Ectodermal cell (in vitro differentiated cells): ENCODE results near the gene SLC13A4.

ENCODE experiments used
- H3K27ac ChIP-seq: 2 replicates; pipeline ENCODE4 v1.7.0; 2013; ENCODE audit warnings: mild to moderate bottlenecking, low read depth, low read length; ENCODE audit not compliant: insufficient read depth, poor library complexity, severe bottlenecking
- H3K27me3 ChIP-seq: 2 replicates; pipeline ENCODE4 v1.7.0; 2013; ENCODE audit warnings: mild to moderate bottlenecking, low read length; ENCODE audit not compliant: insufficient read depth, control insufficient read depth, poor library complexity, severe bottlenecking
- H3K36me3 ChIP-seq: one replicate; pipeline ENCODE4 v1.7.0; 2013; ENCODE audit warnings: low read length; ENCODE audit not compliant: control insufficient read depth, insufficient read depth
- H3K4me1 ChIP-seq: one replicate; pipeline ENCODE4 v1.7.0; 2013; ENCODE audit warnings: low read length; ENCODE audit not compliant: control insufficient read depth, insufficient read depth
- H3K4me3 ChIP-seq: 2 replicates; pipeline ENCODE4 v1.7.0; 2013; ENCODE audit warnings: low read depth, low read length, control low read depth; ENCODE audit not compliant: insufficient read depth
- H3K9me3 ChIP-seq: 2 replicates; pipeline ENCODE4 v1.7.0; 2013; ENCODE audit warnings: mild to moderate bottlenecking, low read length, moderate library complexity; ENCODE audit not compliant: control insufficient read depth
- WGBS, 2 experiments: methylation state at CpG; one replicate each; pipeline ENCODE4 v1.1.7; 2013; ENCODE audit warnings: missing lambda C conversion rate in 2 of 2; 5-methylcytosine and 5-hydroxymethylcytosine counted together

SLC13A4 gene

DNA sequence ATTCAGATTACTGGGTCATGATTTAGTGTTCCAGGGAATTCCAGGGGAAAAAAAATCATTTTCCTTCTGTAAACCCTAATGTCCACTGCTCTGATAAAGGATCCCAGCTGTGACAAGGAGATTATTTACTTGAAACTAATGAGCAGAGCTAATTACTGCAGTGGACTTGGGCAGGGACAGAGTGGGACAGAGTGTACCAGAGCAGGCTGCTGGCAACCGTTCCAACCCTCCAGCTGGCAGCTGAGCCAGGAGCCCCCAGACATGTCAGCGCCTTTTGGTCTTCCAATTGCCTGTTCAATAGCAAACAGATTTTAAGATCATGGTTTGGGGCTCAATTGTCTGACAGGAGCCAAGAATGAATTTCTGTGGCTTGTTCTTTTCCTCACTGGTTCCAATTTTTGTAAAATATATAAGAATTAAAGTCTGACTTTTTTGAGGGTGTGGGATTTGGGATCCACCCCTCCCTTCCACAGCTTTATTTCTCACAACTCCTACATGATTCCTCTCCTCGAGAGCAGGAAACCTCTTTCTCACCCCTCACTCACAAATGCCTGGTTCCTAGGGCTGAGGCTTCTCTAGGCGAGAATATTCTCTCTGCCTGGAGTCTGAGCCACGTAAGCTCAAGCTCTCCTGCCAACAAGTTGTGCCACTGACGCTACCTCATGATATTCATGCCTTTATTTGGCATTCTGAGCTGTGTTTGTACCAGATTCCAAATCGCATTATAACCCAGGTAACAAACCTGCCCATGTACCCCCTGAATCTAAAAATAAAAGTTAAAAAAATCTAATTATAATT, 41.2 kb upstream of the SLC13A4 start:
- Histone ChIP-seq H3K9me3 (no peaks in the 10 kb centered on the region), H3K27me3 (peaks cover 3% of the 10 kb centered on the region), H3K27ac (no peak overlapping the region), H3K36me3 (no peaks in the 10 kb centered on the region), H3K4me3 (no peak overlapping the region), H3K4me1 (peaks cover 22% of the 10 kb centered on the region)
- 87 to 91% methylated on average over 7 of the region's 7 CpGs for WGBS, 2 experiments

DNA sequence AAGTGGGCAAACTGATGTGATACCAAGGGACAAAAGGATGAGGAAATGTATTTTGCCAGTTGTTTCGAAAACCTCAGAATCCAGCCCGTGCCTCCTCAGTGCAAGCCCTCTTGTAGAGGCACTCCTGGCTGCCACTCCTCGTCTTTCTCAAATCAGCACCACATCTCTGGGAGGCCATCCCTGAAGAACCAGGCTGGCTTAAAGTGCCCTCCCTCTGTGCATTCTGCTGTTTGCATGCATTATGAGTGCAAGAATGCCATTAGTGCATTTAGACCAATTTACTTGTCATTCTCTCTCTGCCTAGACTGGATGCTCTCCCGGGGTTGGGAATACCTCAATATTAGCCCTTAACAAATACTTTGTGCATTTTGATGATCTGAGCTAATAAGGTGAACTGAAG, 40.5 kb upstream of the SLC13A4 start:
- H3K36me3 ChIP-seq, result no peaks in the 10 kb centered on the region
- no peak overlapping the region for H3K27ac ChIP-seq
- H3K9me3 ChIP-seq, result no peaks in the 10 kb centered on the region
- H3K4me1 ChIP-seq, result peaks cover 17% of the 10 kb centered on the region
- H3K4me3 ChIP-seq, result no peak overlapping the region
- 80 to 84% methylated on average over 4 of the region's 4 CpGs for whole genome bisulfite sequencing, 2 experiments
- peaks cover 3% of the 10 kb centered on the region for H3K27me3 ChIP-seq

DNA sequence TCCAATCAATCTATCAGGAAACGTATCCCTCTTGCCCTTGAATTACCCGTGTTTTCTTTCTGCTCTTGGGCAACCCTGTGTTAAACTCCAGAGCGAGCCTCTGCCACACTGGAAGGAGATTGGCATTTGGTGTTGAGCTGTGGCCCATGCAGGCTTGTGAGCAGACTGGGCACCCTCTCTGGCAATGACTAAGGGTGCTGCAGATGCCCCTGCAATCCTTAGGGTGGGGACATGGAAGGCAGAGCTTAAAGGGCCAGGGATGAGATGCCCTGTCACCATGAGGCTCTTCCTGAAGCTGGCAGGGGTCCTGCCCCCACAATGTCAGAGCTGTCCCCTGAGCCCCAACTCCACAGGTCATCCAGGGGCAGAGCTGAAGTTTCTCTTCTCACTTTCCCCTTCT, 40.1 kb upstream of the SLC13A4 start:
- H3K27me3 ChIP-seq, result peaks cover 3% of the 10 kb centered on the region
- no peaks in the 10 kb centered on the region for H3K9me3 ChIP-seq
- no peaks in the 10 kb centered on the region for H3K36me3 ChIP-seq
- WGBS, 2 experiments, result 94 to 96% methylated on average over 3 of the region's 3 CpGs
- H3K4me1 ChIP-seq, result peaks cover 13% of the 10 kb centered on the region
- H3K4me3 ChIP-seq, result no peak overlapping the region
- no peak overlapping the region for H3K27ac ChIP-seq

DNA sequence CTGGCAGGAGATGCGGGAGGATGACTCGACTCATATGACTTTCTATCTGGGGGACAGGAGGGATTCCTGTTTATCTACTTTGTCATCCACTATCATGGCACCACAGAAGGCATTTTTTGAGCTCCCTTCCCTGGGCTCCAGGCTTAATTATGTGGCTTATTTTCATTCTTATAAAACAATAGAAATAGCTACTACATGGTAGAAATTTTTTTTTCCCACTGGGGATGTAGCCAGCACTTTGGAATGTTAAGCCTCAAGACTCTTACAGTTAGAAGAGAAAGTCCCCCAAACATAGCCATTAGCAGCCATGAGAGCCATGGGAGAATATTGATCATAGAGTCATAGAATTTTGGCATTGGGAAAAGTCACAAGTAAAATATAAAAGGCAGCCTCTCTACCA, 35.3 kb upstream of the SLC13A4 start:
- H3K4me3 ChIP-seq, result no peak overlapping the region
- no peaks in the 10 kb centered on the region for H3K36me3 ChIP-seq
- WGBS, 2 experiments, result 89 to 93% methylated on average over 2 of the region's 2 CpGs
- H3K9me3 ChIP-seq, result no peaks in the 10 kb centered on the region
- no peaks in the 10 kb centered on the region for H3K27me3 ChIP-seq
- peaks cover 10% of the 10 kb centered on the region for H3K4me1 ChIP-seq
- H3K27ac ChIP-seq, result no peak overlapping the region

DNA sequence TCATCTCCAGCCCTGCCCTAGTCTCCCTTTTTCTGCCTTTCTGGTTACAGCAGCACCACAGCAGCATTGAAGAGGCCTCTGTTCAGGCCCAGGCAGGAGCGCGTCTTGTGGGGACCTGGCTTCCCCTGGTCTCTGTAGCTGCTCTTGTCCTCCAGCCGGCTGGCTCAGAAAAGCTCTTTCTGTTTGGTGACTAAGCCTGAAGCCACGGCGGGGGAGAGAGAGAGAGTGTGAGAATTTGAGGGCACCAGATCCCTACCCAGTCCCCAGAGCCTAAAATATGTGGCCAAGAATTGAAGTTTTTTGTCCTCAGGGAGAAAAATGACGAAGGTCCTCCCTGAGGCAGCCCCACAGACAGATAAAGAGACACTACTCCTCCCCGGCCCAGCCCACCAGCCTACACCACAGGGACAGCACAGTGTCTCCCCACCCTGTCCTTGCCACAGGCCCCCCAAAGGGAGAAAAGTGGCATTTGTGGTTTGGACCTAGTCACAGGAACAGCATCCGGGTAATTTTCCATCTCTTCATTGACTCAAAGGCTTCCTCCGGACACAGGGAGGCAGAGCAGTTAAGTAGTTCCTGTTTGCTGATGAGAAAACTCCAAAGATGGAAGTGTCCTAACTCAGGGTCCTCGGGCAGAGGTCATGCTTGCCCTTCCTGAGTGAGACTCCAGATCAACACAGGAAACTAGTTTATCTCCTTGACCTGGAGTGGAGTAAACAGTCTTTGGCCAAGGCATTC, 33.9 kb upstream of the SLC13A4 start:
- Histone ChIP-seq H3K27me3 (no peaks in the 10 kb centered on the region), H3K36me3 (no peaks in the 10 kb centered on the region), H3K27ac (no peak overlapping the region), H3K4me1 (peaks cover 12% of the 10 kb centered on the region), H3K9me3 (no peaks in the 10 kb centered on the region), H3K4me3 (no peak overlapping the region)
- whole genome bisulfite sequencing, 2 experiments, result 90 to 94% methylated on average over 10 of the region's 10 CpGs

DNA sequence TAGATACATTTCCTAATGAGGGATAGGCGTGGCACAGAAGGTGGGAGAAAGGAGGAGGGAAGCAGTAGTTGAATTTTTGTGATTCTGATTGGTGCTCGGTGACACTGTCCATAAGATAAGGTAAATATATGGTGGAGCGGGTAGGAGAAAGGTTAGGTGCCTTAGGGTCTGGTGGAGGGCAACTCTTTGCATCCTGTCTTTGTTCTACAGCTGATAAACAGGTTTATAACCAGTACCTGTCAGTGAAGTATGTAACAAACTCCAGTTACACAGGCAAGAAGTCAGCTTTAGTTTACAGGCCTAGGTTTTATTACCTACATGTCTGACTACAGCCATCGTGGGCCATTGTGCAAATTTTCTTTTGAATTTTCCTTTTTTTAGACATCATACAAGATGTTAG, 31.5 kb upstream of the SLC13A4 start:
- H3K4me1 ChIP-seq, result peaks cover 12% of the 10 kb centered on the region
- H3K36me3 ChIP-seq, result no peaks in the 10 kb centered on the region
- no peaks in the 10 kb centered on the region for H3K27me3 ChIP-seq
- no peak overlapping the region for H3K4me3 ChIP-seq
- H3K27ac ChIP-seq, result no peak overlapping the region
- no peaks in the 10 kb centered on the region for H3K9me3 ChIP-seq
- 93% methylated on average over 4 of the region's 4 CpGs for WGBS, 2 experiments

DNA sequence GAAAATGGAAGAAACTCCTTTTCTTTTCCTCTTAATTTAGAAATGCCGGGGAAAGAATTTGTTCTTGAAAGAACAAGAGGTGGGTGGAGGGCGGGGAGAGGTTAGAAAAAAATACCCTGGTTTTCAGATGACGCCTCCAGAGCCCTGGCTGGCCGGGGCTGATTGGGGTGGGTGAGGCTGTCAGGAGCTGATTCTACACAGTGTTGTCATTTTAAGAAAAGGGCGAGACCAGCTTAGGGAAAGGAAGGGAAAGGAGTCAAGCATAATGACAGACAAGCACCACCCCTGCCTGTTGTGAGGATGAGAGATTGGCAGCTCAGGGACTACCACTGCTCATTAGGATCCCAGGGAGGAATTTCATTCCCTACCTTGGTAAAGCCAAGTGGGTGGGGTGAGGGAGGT, 30.5 kb upstream of the SLC13A4 start:
- Histone ChIP-seq H3K27me3 (no peaks in the 10 kb centered on the region), H3K36me3 (no peaks in the 10 kb centered on the region), H3K9me3 (no peaks in the 10 kb centered on the region), H3K27ac (no peak overlapping the region), H3K4me1 (peaks cover 12% of the 10 kb centered on the region), H3K4me3 (no peak overlapping the region)
- 42 to 49% methylated on average over 5 of the region's 5 CpGs for WGBS, 2 experiments

DNA sequence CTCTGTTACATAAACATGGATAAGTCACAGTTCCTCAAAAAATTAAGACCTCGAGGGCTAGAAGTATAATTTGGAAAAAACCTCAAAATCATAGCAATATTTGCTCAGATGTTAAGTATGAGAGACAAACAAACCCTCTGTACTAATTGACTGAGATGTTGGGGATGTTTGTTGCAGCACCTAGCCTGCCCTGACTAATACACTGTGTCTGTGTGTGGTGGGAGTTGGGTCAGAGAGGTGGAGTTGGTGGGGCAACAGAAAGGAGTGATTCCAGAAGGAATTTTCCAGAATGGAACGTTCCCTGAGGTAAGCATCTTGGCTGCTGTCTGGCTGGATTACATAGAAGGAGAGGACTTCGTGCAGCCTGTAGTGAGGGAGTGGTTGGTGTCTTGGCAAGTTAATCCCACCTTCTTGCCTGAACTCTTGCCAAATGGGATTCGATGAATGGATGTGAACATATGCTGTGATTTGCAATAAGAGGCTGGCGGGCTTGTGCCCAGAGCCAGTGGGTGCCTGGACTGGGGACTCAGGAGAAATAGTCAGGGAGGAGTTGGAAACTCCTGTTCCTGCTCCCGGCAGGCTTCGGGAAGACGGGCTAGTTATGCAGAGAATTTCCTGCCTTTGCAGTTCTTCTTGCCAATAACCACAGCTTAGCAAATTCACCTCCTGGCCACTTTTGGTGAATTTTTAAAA, 29.9 kb upstream of the SLC13A4 start:
- Histone ChIP-seq H3K36me3 (no peaks in the 10 kb centered on the region), H3K27ac (no peak overlapping the region), H3K27me3 (no peaks in the 10 kb centered on the region), H3K4me3 (no peak overlapping the region), H3K4me1 (peaks cover 12% of the 10 kb centered on the region), H3K9me3 (no peaks in the 10 kb centered on the region)
- WGBS, 2 experiments, result 77 to 87% methylated on average over 8 of the region's 8 CpGs

DNA sequence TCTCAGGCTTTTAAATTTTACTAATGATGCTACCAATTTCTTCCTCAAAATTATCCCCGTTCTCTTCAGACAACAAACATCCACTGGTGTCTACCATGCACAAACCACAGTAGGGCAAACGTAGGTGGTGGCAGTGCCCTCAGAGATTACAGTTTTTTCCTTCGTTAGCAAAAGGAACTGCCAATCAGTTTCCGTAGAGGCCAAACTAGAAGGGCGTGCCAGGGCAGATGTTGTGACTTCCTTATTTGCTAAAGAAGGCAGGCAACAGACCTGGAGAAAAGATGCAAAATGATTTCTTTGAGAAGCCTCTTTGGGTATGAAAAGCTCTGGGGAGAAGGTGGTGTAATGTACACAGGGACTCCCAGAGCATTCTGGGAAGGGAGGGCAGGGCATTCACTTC, 28.2 kb upstream of the SLC13A4 start:
- no peak overlapping the region for H3K4me3 ChIP-seq
- no peaks in the 10 kb centered on the region for H3K36me3 ChIP-seq
- H3K27ac ChIP-seq, result no peak overlapping the region
- 76 to 78% methylated on average over 5 of the region's 5 CpGs for WGBS, 2 experiments
- H3K9me3 ChIP-seq, result no peaks in the 10 kb centered on the region
- H3K27me3 ChIP-seq, result no peaks in the 10 kb centered on the region
- peaks cover 12% of the 10 kb centered on the region for H3K4me1 ChIP-seq

DNA sequence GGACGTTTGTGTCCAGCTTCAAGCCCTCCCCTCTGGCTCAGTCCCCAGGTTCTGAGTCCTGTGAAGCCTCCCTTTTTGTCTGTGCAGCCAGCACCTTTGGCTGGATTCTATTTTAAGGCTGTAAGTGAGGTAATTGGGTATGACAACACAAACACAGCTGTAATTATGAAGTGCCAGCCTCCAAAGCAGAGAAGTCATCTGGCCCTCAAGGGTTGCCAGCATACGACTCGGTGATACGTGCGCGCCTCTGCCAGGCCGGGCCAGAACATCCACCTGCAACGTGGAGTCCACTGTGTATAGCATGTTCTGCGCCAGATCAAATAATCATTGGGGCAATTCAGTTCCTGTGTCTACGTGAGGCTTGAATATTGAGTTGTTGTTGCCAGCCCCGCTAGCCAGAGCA, 27.4 kb upstream of the SLC13A4 start:
- WGBS, 2 experiments, result 94 to 96% methylated on average over 11 of the region's 11 CpGs
- Histone ChIP-seq H3K4me1 (peaks cover 12% of the 10 kb centered on the region), H3K27ac (no peak overlapping the region), H3K27me3 (no peaks in the 10 kb centered on the region), H3K9me3 (no peaks in the 10 kb centered on the region), H3K4me3 (no peak overlapping the region), H3K36me3 (no peaks in the 10 kb centered on the region)
